GM18507 (cell line): ENCODE results near the gene CD84.
"Not testable (repeated sequence)": the region's sequence is repeated elsewhere in the genome, so short reads cannot be mapped to it uniquely, and the experiment has no call there.

ENCODE experiments used
- DNase-seq: peaks from one replicate; pipeline ENCODE4 v3.0.0; 2011; ENCODE audit warnings: low read depth; ENCODE audit not compliant: insufficient read length; ENCODE audit errors: extremely low spot score
- FAIRE-seq: peaks from 2 replicates; lab custom pipeline; 2011; peaks lifted over from hg19 to GRCh38; lab: Jason Lieb, UNC

CD84 gene

DNA sequence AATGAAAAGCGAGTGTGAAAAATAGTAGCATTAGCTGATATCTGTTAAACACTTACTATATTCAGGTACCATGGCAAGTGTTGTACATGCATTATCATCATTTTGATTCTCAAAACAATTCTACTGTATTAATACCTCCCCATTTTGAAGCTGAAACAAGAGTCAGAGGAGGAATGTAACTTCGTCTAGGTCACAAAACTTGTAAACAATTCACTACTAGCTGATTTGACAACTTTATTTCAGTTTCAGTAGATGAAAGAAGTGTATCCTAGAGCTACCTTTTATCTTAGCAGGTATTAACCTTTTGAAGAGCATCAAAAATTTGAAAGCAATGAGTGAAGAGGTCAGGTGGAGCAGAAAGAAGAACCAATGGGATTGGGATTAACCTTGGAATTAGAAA lies 1.6 kb downstream of the CD84 start:
- FAIRE-seq: peak; percentile 79
- DNase-seq: no peak

DNA sequence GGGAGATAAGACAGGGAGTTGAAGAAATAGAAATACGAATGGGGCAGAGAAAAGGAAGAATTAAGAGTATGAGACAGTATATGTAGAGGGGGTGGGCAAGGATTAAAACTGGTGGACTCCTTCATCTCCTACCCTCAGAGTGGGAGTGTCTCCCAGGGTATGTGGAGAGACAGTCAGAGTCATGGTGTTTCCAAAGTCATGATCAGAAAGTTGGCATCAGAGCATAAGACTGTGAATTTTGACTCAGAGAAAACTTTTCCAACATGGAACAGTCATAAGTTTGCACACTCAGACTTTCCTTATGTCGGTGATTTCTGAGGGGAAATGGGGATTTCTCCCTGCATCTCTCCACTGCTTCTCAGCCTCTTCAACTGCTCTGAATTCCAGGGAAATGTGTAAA lies 2.4 kb downstream of the CD84 start:
- FAIRE-seq: no peak

DNA sequence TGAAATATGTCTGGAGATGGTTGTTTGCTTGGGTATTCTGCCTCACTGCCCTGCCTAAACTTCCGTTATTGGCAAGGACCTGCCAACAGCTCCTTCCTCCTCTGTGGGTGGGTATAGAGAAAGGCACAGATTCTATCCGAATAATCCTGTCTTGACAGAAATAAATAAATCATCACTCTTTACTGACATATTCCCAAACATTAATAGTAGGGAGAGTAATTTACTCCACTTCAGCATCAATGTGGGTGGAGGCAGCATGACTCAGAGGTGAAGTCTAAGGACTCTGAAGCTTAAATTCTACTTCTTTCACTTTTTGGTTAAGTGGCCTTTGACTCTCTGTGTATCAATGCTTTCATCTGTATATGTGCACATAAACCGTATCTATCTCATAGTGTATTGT lies 2.9 kb downstream of the CD84 start:
- FAIRE-seq (peak; percentile 80), DNase-seq (no peak)

More for the DNA sequence above, 2.4 kb downstream of the CD84 start:
- no peak for DNase-seq

DNA sequence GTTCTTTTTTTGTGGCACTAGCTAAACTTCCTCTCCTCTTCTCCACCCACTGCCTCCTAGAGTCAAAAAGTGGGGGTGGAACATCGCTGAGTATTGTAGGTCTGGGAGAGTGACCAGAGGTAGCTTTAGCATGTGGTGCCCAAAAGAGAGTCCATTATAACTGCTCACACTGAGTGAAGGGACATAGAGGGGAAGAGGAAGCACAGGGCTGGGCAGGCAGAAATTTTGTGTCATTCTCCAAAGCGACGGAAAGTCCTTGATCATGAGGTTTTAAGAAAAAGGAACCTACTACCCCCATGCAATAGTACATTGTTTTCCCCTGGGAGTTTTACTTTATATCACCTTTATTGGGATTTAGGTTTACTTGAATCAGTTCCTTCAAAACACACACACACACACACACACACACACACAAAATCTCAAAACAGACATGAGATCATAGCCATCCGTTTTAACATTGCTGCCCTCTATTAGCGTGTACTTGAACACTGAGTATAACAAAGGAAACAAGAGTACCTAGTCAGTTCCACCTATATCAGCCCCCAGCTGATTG lies 4.1 kb downstream of the CD84 start:
- FAIRE-seq (peak; percentile 86), DNase-seq (no peak)

DNA sequence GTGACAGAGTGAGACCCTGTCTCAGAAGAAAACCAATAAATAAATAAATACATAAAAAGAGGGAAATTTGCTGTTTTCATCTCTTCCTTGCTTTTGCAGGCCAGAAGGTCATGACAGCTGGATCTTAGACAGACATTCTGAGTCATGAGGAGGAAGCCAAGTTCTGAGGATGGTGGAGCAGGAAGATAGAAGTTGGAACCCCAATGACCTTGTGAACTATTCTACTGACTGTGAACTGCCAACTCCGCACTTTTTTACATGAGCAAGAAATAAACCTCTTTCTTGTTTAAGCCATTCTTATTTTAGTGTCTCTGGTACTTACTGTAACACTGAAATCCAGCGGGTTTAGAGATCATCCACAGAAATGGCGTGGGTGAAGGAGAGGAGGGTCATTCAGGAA lies 8.5 kb downstream of the CD84 start:
- no peak for FAIRE-seq

DNA sequence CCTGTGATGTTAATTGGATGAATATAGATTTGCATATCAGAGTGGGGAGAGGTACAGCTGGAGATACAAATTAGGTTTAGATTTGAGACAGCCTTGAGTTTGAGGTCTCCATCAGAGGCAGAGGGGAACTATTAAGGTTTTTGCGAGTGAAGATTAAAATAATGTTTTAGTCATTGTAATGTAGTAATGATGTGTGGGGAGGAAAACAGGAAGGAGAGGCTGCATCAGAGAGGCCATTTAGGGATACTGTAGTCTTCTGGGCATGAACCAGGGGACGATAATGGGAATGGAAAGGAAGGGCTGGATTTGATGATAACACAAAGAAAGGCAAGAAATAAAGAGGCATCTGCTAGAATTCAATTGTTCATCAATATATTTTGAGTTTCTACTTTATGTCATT lies 9.5 kb downstream of the CD84 start:
- FAIRE-seq: peak; percentile 42
- no peak for DNase-seq

More for the DNA sequence above, 8.5 kb downstream of the CD84 start:
- DNase-seq: no peak

DNA sequence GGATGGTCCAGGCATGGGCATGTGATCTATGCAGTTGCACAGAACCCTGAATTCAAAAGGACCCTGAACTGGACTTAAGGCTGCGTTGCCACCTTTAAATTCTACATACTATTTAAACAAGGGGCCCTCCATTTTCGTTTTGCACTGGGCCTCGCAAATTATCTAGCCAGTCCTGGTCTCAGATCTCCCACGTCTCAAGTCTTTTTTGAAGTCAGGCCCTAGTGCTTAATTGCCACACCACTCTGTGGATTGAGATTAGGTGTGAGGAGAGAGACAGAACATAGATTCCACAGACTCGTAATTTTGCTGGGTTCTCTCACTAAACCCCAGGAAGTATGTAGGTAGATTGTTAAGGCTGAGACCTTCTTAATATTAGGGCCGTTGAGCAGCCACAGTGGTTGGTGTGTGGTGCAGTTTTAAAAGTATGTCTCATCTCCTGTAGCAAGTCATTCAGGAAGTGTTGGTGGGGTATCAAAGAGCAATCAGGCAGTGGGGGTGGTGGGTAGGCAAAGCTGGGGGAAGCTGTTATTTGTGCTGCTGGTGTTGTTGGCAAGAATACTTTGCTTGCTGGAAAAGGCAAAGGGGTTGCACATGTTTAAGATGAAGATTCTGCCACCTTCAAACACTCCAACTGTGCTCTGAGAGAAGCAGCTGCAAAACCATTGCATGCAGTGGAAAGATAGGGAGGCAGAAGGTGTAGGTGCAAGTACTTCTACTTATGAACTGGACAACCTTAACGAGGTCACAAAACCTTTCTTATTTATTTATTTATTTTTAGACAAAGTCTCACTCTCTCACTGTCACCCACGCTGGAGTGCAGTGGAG lies 11.2 kb downstream of the CD84 start:
- peak; percentile 88 for FAIRE-seq
- DNase-seq: no peak

DNA sequence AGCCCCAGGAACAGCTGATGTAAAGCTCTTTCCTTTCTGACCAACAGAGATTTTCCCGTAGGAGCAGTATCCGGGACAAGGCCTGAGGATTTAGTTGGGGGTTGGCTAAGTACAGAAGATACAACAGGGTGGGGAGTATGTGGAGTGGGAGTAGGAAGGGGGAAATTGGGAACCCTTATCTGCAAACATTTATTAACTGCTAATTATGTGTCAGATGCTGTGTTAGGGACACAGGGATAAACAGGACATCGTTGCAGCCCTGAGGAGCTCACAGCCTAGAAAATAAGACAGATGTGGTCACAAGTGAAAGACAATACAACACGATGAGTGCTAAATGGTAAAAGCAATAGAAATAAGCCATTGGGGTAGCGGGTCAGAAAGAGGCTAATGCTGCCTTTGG lies 12.0 kb downstream of the CD84 start:
- DNase-seq (no peak), FAIRE-seq (no peak)

DNA sequence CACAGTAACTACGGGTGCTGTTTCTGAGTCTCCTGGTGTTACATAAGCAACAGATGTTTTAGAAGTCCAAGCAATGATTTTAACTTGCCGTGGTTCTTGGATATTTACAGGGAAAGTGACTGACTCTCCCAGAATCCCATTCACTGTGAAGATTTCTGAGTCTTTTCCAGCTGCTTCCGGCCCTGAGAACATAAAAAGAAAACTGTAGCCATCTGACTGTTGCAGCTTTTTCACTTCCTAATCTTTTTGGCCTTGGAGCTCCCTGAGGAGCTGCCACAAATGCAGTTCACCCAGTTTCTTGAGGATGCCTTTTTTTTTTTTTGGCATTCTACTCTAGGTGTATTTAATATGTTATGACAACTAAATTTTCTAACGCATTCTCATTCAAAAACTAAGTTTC lies 13.7 kb downstream of the CD84 start:
- DNase-seq (no peak), FAIRE-seq (no peak)

DNA sequence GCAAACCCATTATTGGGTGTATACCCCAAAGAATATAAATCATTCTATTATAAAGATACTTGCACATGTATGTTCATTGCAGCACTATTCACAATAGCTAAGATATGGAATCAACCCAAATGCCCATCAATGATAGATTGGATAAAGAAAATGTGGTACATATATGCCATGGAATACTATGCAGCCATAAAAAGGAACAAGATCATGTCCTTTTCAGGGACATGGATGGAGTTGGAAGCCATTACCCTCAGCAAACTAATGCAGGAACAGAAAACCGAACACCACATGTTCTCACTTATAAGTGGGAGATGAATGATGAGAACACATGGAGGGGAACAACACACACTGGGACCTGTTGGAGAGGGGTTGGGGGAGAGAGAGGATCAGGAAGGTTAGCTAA lies 16.1 kb downstream of the CD84 start:
- not testable (repeated sequence) for DNase-seq, FAIRE-seq

DNA sequence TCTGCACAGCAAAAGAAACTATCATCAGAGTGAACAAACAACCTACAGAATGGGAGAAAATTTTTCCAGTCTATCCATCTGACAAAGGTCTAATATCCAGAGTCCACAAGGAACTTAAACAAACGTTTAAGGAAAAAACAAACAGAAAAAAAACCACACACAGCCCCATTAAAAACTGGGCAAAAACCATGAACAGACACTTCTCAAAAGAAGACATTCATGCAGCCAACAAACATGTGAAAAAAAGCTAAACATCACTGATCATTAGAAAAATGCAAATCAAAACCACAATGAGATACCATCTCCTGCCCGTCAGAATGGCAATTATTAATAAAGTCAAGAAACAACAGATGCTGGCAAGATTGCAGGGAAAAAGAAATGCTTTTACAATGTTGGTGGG lies 16.6 kb downstream of the CD84 start:
- not testable (repeated sequence) for DNase-seq, FAIRE-seq

DNA sequence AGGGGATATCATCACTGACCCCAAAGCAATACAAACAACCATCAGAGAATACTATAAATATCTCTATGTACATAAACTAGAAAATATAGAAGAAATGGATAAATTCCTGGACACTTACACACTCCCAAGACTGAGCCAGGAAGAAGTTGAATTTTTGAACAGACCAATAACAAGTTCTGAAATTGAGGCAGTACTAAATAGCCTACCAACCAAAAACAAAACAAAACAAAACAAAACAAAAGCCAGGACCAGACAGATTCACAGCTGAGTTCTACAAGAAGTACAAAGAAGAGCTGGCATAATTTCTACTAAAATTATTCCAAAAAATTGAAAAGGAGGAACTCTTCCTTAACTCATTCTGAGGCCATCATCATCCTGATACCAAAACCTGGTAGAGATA lies 18.5 kb downstream of the CD84 start:
- DNase-seq (no peak), FAIRE-seq (no peak)

DNA sequence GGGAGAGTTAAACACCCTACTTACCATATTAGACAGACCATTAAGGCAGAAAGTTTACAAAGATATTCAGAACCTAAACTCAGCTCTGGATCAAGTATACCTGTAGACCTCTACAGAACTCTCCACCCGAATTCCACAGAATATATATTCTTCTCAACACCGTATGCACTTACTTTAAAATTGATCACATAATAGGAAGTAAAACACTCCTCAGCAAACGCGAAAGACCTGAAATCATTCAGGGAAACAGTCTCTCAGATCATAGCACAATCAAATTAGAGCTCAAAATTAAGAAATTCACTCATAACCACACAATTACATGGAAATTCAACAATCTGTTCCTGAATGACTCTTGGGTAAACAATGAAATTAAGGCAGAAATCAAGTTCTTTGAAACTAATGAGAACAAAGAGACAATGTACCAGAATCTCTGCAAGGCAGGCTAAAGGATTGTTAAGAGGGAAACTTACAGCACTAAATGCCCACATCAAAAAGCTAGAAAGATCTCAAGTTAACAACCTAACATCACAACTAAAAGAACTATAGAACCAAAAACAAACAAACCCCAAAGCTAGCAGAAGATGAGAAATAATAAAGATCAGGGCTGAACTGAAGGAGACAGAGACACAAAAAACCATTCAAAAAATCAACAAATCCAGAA lies 19.1 kb downstream of the CD84 start:
- DNase-seq (no peak), FAIRE-seq (peak; percentile 31)

DNA sequence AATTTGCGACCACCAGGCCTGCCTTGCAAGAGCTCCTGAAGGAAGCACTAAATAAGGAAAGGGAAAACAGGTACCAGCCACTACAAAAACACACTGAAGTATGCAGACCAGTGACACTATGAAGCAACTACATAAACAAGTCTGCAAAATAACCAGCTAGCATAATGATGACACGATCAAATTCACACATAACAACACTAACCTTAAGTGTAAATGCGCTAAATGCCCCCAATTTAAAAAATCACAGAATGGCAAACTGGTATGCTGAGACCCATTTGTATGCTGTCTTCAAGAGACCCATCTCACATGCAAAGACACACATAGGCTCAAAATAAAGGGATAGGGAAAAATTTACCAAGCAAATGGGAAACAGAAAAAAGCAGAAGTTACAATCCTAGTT lies 19.9 kb downstream of the CD84 start:
- peak; percentile 58 for FAIRE-seq
- DNase-seq: not testable (repeated sequence)

DNA sequence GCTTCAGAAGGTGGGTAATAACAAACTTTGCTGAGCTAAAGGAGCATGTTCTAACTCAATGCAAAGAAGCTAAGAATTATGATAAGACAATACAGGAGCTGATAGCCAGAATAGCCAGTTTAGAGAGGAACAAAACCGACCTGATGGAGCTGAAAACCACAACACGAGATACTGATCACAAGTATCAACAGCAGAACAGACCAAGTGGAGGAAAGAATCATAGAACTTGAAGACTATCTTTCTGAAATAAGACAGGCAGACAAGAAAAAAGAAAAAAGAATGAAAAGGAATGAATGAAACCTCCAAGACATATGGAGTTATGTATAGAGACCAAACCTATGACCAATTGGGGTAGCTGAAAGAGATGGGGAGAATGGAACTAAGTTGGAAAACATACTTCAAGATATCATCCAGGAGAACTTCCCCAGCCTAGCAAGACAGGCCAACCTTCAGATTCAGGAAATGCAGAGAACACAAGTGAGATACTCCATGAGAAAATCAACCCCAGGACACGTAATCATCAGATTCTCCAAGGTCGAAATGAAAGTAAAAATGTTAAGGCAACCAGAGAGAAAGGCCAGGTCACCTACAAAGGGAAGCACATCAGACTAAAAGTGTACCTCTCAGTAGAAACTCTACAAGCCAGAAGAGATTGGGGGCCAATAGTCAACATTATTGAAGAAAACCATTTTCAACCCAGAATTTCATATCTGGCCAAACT lies 20.5 kb downstream of the CD84 start:
- FAIRE-seq (peak; percentile 85), DNase-seq (no peak)

DNA sequence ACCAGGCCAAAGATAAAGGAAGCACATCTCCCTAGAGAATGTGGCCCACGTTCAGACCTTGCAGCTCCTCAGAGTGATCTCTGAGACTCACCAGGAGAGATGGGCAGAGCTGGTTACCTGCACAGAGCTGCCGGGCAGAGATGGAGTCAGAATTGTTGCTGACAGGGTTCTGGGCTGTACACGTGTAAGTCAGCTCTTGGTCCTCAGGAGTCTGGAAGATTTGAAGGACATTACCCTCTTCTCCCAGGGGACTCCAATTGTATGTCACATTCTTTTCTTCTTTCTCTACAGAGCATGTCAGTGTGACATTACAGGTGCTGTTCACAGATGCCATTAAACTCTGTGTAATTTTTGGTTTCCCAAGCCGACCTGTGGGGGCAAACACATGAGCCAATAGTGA lies 25.5 kb downstream of the CD84 start:
- peak; percentile 18 for FAIRE-seq

DNA sequence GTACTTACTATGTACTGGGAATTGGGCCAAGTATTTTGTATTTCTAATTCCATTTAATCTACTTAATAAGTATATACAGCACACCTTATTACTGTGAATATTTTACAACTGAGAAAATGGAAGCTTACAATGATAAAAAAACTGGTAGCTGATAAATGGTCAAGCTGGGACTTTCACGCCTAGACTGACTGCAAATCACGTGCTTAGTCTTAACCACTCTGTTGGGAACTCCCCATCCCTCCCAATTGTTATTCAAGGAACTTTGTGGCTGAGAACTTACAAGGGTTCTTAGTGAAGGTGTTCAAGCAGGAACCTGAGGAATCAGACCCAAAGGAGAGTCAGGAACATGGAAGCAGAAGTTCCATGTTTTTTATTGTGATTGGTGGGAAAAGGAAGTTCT lies 26.9 kb downstream of the CD84 start:
- peak; percentile 77 for FAIRE-seq
- DNase-seq: no peak

More for the DNA sequence above, 25.5 kb downstream of the CD84 start:
- DNase-seq: no peak

DNA sequence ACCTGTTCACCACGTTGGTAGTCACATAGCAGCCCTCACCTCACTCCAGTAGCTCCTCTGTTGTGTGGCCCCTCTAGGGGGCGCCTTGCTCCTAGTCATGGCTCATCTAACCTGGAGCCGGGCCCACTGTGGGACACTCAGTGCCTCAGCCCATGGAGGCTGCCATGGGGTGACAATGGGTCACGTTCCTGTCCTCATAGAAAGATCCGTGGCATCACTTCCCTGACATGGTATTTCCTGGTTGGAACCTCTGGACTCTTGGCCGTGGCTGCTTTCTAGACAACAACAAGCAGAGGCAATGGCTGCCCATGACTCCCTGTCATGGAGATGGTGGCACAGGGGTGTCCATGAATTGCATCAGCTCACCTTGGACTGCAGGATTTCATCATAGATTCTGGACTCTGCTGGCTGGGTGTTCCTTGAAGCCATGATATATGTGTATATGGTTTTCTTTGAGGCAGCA lies 28.7 kb downstream of the CD84 start:
- DNase-seq (no peak), FAIRE-seq (peak; percentile 24)

DNA sequence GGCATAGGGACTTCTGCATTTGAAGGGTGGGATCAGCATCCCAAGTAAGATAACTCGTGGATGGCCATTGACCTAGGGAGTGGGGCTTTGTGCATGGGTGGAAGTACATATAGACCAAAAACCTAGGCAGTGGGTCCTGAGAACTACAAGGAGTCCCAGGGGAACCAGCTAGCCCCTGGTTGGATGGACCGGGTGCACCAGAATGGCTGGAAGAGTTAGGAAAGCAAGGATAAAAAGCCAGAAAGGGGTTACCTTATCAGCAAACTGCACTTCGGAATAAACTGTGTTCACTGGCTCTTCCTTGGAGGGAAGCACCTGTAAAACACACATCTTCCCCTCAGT lies 29.7 kb downstream of the CD84 start:
- FAIRE-seq (no peak), DNase-seq (no peak)
